GM19463 (cell line): Measurements from ENCODE around the gene SPATA45.
A peak's percentile ranks its signal among the peaks of the same experiment; 100 is the strongest.

Experiments used
- ATAC-seq: cut with Tn5 transposase; IDR thresholded peaks from one replicate; pipeline ENCODE4 v1.9.1; 2021; ENCODE audit warnings: mild to moderate bottlenecking, moderate library complexity; ENCODE audit not compliant: unreplicated experiment

The SPATA45 gene

GRCh38 chr1:212833211-212834207 is 13.9 kb downstream of the SPATA45 start:
- peak; percentile 89 for ATAC-seq

DNA sequence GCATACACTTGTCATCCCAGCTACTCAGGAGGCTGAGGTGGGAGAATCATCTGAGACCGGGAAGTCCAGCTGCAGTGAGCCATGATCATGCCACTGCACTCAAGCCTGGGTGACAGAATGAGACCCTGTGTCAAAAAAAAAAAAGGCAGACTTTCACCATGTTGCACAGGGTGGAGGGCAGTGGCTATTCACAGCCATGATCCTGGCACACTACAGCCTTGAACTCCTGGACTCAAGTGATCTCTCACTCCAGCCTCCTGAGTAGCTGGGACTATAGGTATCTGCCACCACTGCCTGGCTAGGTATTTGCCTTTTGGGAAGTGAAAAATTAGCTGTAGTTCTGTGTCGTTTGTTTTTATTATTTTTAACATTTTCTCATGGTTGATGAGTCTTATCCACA is 19.1 kb downstream of the SPATA45 start:
- ATAC-seq: no peak

DNA sequence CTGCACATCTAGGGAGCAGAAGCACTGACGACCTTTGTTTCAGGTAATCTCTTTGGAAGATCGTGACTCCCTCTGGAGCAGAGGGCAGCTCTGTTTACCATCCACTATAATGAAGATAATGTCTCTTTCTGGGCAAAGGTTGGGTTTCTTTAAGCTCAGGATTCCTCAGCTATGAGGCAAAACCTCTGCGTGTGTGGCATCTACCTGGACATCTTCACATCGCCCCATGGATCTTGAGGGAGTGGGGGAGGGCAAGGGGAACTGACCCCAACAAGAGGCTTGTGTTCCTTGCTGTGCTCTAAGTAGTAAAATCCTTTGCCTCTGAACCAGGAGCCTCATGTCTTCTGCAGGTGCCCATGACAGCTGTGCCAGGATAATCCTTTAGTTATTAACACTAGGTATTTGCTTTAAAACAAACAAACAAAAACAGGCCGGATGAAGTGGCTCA is 19.6 kb downstream of the SPATA45 start:
- no peak for ATAC-seq

DNA sequence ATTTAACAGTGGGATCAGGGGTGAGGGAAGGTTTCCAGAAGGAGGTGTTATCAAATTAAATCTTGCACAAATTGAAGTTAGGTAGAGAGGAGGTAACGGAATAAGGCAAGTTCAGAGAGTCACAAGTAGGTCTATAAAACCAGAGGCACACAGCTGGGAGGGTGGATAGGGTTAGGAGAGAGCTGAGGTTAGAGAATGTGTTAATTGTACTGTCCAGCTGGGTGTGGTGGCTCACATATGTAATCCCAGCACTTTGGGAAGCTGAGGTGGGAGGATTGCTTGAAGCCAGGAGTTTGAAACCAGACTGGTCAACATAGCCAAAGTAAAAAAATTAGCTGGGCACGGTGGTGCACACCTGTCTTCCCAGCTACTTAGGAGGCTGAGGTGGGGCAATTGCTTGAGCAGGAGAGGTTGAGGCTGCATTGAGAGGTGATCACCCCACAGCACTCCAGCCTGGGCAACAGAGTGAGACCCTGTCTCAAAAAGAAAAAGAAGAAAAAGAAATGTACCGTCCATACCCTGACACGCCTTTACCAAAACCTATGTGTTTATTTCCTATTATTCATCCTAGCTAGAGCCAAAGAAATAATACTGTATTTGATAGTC is 20.2 kb downstream of the SPATA45 start:
- no peak for ATAC-seq

DNA sequence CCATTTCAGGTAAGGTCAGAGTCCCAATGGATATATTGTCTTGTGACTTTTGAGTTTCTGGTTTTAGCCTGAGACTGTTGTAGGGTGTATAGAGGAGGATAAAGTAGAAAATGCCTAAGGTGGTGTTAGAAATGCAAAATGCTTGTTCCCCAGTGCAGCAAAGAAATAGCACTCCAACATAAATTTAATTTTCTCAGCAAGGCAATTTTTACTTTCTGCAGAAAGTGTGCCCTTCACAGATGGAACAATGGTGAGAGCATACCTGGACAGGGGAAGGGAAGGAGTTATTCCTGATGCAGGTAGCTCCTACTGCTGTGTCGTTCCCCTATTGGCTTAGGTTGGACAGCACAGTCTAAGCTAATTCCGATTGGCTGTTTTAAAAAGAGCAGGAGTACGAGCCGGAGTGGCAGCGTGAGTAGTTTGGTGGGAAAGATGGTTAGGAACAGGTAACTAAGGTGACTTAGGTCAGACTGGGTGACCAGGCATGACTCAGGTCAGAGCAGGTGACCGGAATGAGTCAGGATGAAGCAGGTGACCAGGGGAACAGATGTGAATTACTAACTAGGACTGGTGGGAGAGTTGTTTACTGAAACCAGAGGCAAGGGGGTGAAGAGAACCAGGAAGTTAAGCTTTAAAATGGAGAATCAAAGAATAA is 21.5 kb downstream of the SPATA45 start:
- no peak for ATAC-seq

DNA sequence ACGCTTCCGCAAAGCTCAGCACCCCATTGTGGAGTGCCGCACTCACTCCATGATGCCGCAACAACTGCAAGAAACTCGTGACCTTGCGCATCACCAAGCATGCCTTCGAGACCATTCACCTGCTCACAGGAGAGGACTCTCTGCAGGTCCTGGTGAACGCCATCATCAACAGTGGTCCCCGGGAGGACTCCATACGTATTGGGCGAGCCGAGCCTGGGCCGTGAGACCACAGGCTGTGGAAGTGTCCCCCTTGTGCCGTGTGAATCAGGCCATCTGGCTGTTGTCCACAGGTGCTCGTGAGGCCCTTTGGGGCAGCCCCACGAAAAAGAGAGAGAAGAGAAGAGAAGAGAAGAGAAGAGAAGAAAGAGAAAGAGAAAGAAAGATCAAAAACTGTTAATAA is 23.2 kb downstream of the SPATA45 start:
- ATAC-seq: no peak

- no peak for ATAC-seq
Measured at GRCh38 chr1:212822956-212823355, 24.5 kb downstream of the SPATA45 start.

DNA sequence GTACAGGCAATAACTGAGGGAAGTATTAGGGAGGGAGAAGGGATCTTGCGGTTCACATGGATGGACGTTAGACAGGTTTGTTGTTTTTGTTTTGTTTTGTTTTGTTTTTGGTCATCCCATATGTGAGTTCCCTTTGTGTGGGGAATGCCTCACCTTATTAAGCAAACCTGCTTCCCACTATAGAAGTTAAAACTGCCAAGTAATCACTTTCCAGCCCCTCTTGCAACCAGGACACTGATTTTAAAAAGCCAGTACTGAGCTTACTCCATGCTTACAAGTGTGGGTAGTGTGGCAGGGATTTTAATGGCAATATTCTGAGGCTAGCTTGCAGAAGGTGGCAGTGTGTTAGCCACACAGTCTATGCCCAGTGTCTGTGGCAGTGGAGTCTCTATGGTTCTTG is 26.5 kb downstream of the SPATA45 start:
- ATAC-seq: no peak

GRCh38 chr1:212819726-212820125 is 27.7 kb downstream of the SPATA45 start:
- peak; percentile 80 for ATAC-seq

DNA sequence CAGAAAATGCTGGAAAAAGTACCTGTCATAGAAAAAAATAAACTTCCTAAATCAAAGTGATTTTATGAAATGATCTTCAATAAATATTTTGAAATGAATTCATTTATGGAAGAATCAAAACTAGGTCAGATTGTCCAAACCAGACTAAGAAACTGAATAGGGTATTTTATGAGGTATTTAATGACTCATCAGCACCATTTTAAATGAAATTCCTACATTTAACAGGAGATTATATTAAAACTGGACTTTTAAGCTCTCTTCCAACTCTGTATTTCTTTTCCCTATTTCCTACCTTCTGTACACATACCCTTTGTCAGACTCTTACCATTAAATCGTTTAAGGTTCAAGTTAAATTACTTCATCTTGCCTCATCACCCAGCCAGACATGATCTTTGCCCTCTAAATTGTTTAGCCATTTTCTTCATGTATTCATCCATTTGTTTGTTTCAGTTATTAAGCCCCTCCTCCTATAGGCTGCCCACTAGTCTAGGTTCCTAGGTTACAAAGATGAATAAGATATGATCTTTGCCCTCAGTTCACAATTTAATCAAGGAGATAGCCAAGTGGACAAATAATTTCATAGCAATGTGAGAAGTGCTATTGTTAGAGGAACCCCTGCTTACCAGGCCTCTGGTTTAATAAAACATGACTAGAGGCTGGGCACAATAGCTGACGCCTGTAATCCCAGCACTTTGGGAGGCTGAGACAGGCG is 30.7 kb downstream of the SPATA45 start:
- no peak for ATAC-seq

DNA sequence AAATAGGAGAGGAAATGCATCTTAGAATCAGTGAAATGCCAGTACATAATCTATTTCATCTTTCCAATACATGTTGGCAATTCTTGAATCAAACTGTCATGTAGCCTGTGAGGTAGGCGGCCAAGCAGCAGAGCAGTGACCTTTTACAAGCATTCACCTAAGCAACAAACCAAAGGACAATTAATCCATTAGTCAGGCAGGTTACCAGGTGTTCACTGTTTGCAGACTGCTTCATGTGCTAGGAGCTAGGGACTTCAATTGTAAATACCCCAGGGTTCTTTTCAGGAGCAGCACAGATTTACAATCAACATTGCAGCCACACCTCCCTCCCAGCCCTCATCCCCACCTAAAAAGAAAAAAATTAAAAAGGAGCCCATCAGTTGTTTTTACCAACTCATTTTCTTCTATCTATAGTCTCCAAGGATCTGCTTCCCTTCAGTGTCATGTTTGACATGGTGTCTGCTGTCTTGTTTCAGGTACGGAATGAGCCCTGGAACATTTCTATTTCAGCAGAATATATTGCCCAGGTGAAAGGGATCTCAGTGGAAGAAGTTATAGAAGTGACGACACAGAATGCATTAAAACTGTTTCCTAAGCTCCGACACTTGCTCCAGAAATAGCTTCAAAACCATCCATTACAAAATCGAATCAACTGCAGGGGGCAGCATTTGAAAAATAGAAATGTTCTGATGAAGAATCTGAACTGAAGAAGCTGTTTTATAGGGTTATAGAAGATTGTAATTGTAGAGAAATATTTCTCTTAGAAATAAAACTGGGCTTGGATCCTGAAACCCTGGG is 32.7 kb downstream of the SPATA45 start:
- no peak for ATAC-seq

- no peak for ATAC-seq
Measured at GRCh38 chr1:212805767-212806166, 41.7 kb downstream of the SPATA45 start.

- no peak for ATAC-seq
Measured at GRCh38 chr1:212797681-212798080, 49.8 kb downstream of the SPATA45 start.

GRCh38 chr1:212794561-212795014 is 52.9 kb downstream of the SPATA45 start:
- peak; percentile 70 for ATAC-seq

GRCh38 chr1:212792396-212792908 is 55.0 kb downstream of the SPATA45 start:
- ATAC-seq: no peak

GRCh38 chr1:212791676-212792395 is 55.6 kb downstream of the SPATA45 start, which contains the start of the genes NSL1 and TATDN3:
Gene NSL1, minus strand, starts transcription at chr1:212791777. Its CDS starts 14 bp downstream, at chr1:212791763.
Gene TATDN3, plus strand, starts transcription at chr1:212791894. Its CDS starts 28 bp downstream, at chr1:212791922.
- ATAC-seq: peak; percentile 64

DNA sequence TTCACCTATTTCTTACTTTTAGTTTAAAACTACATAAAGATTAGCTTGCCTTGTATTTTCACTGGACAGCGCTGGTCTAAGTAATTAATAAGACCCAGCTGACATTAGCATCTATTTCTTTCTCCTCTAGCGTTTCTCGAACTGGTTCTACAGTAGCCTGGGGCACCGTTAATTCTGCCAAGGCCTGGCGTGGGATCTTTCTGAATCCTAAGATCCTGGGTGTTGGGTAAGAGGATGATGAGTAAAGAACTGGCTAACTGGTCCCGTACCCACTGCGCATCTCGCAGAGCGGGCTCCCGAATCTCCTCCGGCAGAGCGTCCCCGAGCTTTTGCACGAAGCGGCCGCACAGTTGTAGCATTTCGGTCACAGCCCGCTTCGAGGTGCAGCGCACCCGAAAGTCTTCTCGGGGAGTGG is 56.2 kb downstream of the SPATA45 start:
- ATAC-seq: peak; percentile 30

DNA sequence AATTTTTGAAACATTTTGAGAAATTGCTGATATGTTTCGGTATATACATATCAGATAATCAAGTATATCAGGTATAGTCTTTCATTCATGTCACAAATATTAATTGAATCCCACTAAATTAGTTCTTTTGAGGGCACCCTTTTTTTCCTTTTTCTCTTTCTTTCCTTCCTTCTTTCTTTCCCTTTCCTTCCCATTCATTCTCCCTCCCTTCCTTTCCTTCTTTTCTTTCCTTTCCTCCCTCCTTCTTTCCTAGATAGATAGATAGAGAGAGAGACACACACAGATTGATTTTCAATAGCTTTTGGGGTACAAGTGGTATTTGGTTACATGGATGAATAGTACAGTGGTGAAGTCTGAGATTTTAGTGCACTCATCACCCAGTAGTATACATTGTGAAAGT is 61.6 kb downstream of the SPATA45 start:
- ATAC-seq: no peak

GRCh38 chr1:212783976-212784375 is 63.5 kb downstream of the SPATA45 start:
- ATAC-seq: no peak
